Stimulated activated naive CD4-positive, alpha-beta T cell (primary cell): ENCODE data around the gene PSKH1.
"Not testable (repeated sequence)": the region's sequence is repeated elsewhere in the genome, so short reads cannot be mapped to it uniquely, and the experiment has no call there.

Experiments
- DNase-seq, 6 experiments: peaks; one replicate each; lab custom pipeline; 2025; lab: John Stamatoyannopoulos, UW

The PSKH1 gene

GRCh38 chr16:67961551-67961957 lies 68.5 kb downstream of the PSKH1 start:
- no peak for DNase-seq

DNA sequence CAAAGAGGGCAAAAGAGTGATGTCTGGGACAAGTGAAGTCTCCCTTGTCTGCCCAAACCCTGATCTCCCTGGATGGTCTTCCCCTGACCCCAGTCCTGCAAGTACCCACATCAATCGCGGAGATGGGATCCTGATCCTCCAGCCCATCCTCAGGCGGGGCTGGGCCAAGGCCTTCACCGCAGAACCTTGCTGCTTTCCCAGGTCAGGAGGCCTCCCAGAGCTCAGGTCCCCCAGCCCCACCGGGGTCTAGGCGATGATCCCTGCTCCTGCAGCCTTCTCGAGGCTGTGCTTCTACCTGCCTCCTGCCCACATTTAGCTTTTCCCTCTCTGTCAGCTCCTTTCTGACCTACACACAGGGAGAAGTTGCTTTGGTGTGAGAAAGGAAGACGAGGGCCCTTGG lies 69.1 kb downstream of the PSKH1 start:
- DNase-seq: no peak

DNA sequence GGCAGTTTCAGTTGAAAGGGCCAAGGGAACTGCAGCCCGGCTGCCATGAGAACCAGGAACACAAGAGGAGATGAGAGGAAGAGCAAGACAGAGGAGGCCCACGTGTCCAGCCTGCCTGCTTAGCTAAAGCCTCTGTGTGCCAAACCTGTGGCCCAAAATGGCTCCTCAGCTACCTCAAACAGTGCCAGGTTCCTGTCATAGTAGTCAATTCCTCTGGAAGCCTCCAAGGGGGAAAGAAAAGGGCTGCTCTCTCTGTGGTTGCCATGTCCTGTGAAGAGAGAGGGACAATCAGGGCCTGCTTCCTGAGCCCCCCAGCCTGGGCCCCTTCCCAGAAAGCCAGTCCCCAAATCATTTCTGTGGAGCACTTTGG lies 70.2 kb downstream of the PSKH1 start:
- DNase-seq: no peak

GRCh38 chr16:67963662-67964321 lies 70.7 kb downstream of the PSKH1 start:
- DNase-seq: no peak

- no peak for DNase-seq
These were observed 71.5 kb downstream of the PSKH1 start for GRCh38 chr16:67964477-67965131.

GRCh38 chr16:67965668-67966548 lies 72.9 kb downstream of the PSKH1 start:
- DNase-seq: no peak

DNA sequence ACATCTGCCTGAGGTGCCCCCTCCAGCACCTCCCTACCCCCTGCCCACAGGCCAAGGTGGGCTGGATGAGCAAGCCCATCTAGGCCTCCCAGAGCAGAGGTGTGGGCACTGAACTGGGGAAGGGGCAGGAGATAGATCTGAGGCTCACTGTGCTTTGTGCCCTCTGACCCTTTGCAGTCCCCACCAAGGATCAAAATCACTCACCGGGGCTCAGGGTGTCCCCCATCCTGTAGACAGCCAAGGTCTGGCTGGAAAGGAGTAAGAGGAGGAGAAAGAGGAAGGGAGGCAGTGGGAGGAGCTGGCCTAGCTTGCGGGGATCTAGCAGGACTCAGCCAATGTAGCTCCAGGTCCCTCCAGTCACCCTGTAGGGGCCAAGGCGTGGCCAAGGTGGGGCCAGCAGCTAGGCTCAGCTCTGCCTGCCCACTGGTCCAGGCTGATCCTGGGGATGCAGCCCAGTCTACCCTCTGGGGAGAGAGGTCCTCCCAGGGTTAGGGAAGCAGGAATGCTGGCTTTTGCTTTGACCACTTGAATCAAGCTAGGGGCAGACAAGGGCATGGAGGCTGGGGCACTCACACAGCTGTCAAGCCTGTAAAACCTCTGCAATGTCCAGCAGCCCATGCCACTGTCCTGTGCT lies 73.6 kb downstream of the PSKH1 start:
- no peak for DNase-seq

- DNase-seq: peak in 1 of 6 experiments; percentile 41
These were observed 74.3 kb downstream of the PSKH1 start for GRCh38 chr16:67967183-67967957.

- peak in 3 of 6 experiments; percentile 41 to 53 (median 47) for DNase-seq
These were observed 74.9 kb downstream of the PSKH1 start for GRCh38 chr16:67967958-67968399.

GRCh38 chr16:67968400-67969253 lies 75.6 kb downstream of the PSKH1 start, which contains the start of gene SLC12A4:
Gene SLC12A4 (minus strand): TSS chr16:67968637. CDS start chr16:67968553, 84 bp downstream.
- peak; percentile 71 to 88 (median 81) for DNase-seq

DNA sequence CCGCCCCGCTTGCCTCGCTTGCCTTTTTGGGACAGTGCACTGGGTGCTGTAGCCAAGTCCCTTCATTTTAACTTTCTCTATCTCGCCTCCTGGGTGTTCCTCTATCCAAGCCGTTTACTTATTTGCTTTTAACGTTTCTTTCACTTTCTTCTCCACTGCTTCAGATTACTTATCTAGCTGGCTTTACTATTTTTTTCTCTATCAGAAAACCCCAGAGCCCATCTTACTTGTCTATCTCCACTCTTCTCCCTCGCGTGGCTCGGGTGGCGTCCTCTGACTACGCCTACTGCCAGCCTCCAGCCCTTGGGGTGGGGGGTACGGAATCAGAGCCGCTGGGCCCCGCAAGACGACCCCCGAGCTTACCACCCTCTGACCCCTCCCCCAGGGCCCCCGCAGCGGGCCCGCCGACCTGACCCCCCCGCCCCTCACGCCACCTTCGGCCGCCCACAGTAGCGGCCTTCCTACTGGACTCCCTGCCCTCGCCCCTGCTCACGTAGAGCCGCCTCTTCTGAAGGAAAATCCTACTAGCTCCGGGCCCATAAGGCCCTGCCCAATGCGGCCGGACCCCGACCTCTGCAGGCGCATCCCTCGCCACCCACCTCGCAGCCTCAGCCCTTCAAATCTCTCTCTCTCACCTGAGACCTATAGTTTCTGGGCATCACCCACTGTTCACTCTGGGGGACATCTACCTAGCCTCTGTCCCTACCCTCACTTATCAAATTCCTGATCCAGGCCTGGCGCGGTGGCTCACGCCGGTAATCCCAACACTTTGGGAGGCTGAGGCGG lies 76.4 kb downstream of the PSKH1 start:
- peak in 1 of 6 experiments; percentile 24 for DNase-seq

DNA sequence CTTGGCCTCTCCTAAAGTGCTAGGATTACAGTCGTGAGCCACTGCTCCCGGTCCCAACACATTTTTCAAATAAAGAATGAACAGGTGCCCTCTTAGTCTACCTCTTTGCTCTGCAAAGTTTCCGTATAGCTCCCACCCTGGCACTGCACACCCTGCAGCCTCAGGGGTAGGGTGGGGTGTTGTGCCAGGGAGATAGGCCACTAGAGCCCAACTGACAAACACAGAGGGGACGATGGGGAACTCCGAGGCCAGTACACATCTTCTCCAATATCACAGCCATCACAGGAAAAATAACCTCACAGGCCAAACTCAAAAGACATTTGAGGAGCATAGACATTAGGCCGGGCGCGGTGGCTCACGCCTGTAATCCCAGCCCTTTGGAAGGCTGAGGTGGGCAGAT lies 78.1 kb downstream of the PSKH1 start:
- no peak for DNase-seq

- DNase-seq: not testable (repeated sequence)
These were observed 79.2 kb downstream of the PSKH1 start for GRCh38 chr16:67972285-67972684.

- DNase-seq: no peak
These were observed 82.5 kb downstream of the PSKH1 start for GRCh38 chr16:67975321-67976105.

DNA sequence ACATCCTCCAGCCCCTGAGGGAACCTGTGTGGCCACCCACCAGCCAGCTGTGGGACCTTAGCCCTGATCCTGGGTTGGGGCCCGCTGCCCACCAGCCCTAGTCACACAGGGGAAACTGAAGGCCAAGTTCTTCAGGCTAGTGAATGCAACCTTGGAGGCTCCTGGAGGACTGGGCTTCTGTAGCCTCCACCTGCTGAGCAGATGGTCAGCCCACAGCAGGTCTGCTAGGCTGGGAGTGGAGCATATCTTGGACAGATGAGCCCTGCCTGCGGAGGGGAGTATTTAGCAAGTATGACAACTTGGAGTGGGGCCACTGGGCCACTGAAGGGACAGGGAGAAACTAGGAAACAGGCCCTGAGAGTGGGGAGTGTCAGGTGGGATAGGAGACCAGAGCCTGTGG lies 83.2 kb downstream of the PSKH1 start:
- DNase-seq: no peak

- DNase-seq: no peak
These were observed 84.0 kb downstream of the PSKH1 start for GRCh38 chr16:67977005-67977404.

DNA sequence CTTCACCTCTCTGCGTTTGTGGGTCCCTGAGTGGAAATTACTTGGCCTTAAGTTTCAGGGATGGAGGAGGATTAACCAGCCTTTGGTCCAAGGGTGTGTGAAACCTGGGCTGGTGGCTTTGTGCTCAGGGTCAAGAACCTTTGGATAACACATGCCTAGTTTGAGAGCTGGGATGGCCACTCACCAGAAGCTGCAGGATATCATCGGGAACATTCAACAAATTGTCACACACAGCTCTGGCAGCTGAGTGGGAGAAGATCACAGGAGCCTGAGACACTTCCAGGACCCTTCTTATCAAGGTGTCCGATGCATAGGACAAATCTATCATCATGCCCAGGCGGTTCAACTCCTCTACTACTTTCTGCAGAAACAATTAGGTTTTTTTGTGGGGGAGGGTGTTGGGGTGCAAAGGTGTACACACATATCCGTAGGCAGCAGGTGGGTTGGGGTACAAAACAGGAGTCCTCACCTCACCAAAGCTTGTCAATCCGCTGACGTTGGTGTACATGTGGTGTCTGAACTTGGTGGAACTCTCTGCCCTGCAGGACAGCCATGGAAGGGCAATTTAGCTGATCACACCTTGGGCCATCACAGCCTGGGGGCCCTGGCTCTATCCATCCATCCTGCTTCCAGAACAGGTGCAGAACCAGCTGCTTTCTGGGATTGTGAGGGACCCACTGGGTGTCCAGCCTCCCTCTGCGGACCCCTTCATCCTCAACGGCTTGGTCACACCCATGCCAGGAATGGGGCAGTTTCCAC lies 84.6 kb downstream of the PSKH1 start:
- no peak for DNase-seq
